A673 (cell line): ENCODE results near the gene GJC2.

Source experiments
- CTCF ChIP-seq: fragments of 300-800, 200-600 bp; sonication (generic); conservative IDR thresholded peaks from 2 replicates; pipeline ENCODE4 v1.5.1; 2017; ENCODE audit warnings: low read depth, mild to moderate bottlenecking, antibody characterized with exemption, low read length, moderate library complexity, mixed read lengths
- EZH2 ChIP-seq: fragments of 200-600 bp; sonication (generic); IDR thresholded peaks from 2 replicates; pipeline ENCODE4 v1.6.1; 2017; ENCODE audit warnings: borderline replicate concordance, low read depth, mild to moderate bottlenecking, mixed read lengths, antibody characterized with exemption, low read length; ENCODE audit not compliant: poor library complexity, severe bottlenecking

GRCh38 chr1:228162286-228163006 is 12.7 kb downstream of the GJC2 start:
- TF ChIP-seq CTCF (no peak), EZH2 (no peak)
